HepG2 (cell line): Measurements from ENCODE around the gene GSK3A. TPM values are rescaled to one million over a fixed set of nuclear protein-coding genes. Genes with fewer than 3 reads are reported as not detected.

Experiments used
- AHDC1 ChIP-seq: sonication (generic); formaldehyde crosslinking; IDR thresholded peaks from 2 replicates; pipeline ENCODE4 v1.5.1; 2020; ENCODE audit warnings: mild to moderate bottlenecking, missing genetic modification reagents, borderline replicate concordance
- CREM ChIP-seq, 2 experiments: sonication (generic) in 1 of 2; formaldehyde crosslinking in 1 of 2; IDR thresholded peaks; 2 replicates each; pipeline versions ENCODE4 v1.4.0 to v1.6.1; 2016 to 2020; ENCODE audit warnings: antibody characterized with exemption in 1 of 2, mild to moderate bottlenecking in 1 of 2, missing genetic modification reagents in 1 of 2
- FOXA1 ChIP-seq, 2 experiments: fragments of 450-650 bp in 1 of 2; sonication (generic) in 1 of 2; formaldehyde crosslinking in 1 of 2; IDR thresholded peaks; 2 replicates each; pipeline versions ENCODE4 v1.4.0 to v1.6.1; 2016 to 2020; ENCODE audit warnings: missing genetic modification reagents in 1 of 2
- FUBP1 ChIP-seq: sonication (generic); formaldehyde crosslinking; IDR thresholded peaks from 2 replicates; pipeline ENCODE4 v1.5.1; 2020; ENCODE audit warnings: missing genetic modification reagents, mild to moderate bottlenecking, borderline replicate concordance
- MAZ ChIP-seq, 2 experiments: sonication (generic) in 1 of 2; formaldehyde crosslinking in 1 of 2; IDR thresholded peaks; 2 replicates each; pipeline versions ENCODE4 v1.5.0 to v1.6.1; 2012 to 2020; ENCODE audit warnings: low read depth in 2 of 2, mild to moderate bottlenecking in 2 of 2, borderline replicate concordance in 1 of 2, improper control_type of control experiment in 1 of 2, low read length in 1 of 2, missing genetic modification reagents in 1 of 2, moderate library complexity in 1 of 2
- PBX2 ChIP-seq: IDR thresholded peaks from 2 replicates; pipeline ENCODE4 v1.6.1; 2016; ENCODE audit warnings: control low read depth
- ZFP62 ChIP-seq: sonication (generic); formaldehyde crosslinking; IDR thresholded peaks from 2 replicates; pipeline ENCODE4 v1.4.0; 2020; ENCODE audit warnings: missing genetic modification reagents
- ZMAT3 ChIP-seq: sonication (generic); formaldehyde crosslinking; conservative IDR thresholded peaks from 2 replicates; pipeline ENCODE4 v1.7.0; 2021; ENCODE audit warnings: missing genetic modification reagents
- ZNF142 ChIP-seq: sonication (generic); formaldehyde crosslinking; IDR thresholded peaks from 2 replicates; pipeline ENCODE4 v1.4.0; 2020; ENCODE audit warnings: missing genetic modification reagents
- ZNF547 ChIP-seq: sonication (generic); formaldehyde crosslinking; IDR thresholded peaks from 2 replicates; pipeline ENCODE4 v1.5.1; 2020; ENCODE audit warnings: mild to moderate bottlenecking, missing genetic modification reagents
- ZNF558 ChIP-seq: sonication (generic); formaldehyde crosslinking; IDR thresholded peaks from 2 replicates; pipeline ENCODE4 v1.9.0; 2022; ENCODE audit warnings: mild to moderate bottlenecking, missing genetic modification reagents, borderline replicate concordance
- ZNF878 ChIP-seq: sonication (generic); formaldehyde crosslinking; IDR thresholded peaks from 2 replicates; pipeline ENCODE4 v1.8.1; 2023; ENCODE audit warnings: mild to moderate bottlenecking, missing genetic modification reagents, moderate library complexity
- polyA plus RNA-seq, 8 experiments: library from polyadenylated mRNA; depleted of rRNA in 3 of 8; stranded (reverse) in 7 of 8; unstranded in 1 of 8; fragments of >200 nt; fragmentation: Illumina TruSeq in 4 of 8; extraction: Trizol in 4 of 8; gene quantifications; 2 replicates each; pipeline versions ENCODE4 v1.2.1 to v1.2.3, GENCODE V29; 2011 to 2016; ENCODE audit warnings: low read depth in 4 of 8, missing spikeins in 1 of 8, mixed read lengths in 1 of 8; ENCODE audit not compliant: insufficient read depth in 1 of 8
- total RNA-seq, 5 experiments: library from RNA; depleted of rRNA; stranded (reverse); fragments of >200 nt; fragmentation: Illumina TruSeq; extraction: Trizol; gene quantifications; 2 replicates each; pipeline ENCODE4 v1.2.3, GENCODE V29; 2016; ENCODE audit warnings: low read depth in 1 of 5

GSK3A gene
- total and polyA plus RNA-seq, 2 of the 13 experiments (the other 11 are each of a cell fraction or from before 2014, with no cell fraction given) = 16.9 to 52.5 TPM

GRCh38 chr19:42268704-42269477 is 26.5 kb upstream of the GSK3A start, which contains the start of gene CIC (continued):
- TF ChIP-seq ZMAT3 = 0 out of 2 replicates have a peak, but pooled peaks have one; percentile 39
- TF ChIP-seq PBX2 (CRISPR knock-in tag) = peak; percentile 99
- no peak for TF ChIP-seq ZNF142 (CRISPR knock-in tag)
- 0 out of 2 replicates have a peak, but pooled peaks have one; percentile 41 for TF ChIP-seq ZFP62
- TF ChIP-seq MAZ (IDR thresholded peaks at IDR 0.05; ENCODE audit: borderline replicate concordance, low read depth, low read length) = no peak; the same call in 1 of the 2 replicates
- TF ChIP-seq MAZ (CRISPR knock-in tag; IDR thresholded peaks at IDR 0.05; ENCODE audit: low read depth) = 0 out of 2 replicates have a peak, but pooled peaks have one; percentile 74
- TF ChIP-seq CREM (IDR thresholded peaks at IDR 0.05) = peak; percentile 95
- TF ChIP-seq CREM (CRISPR knock-in tag; IDR thresholded peaks at IDR 0.05) = no peak
- no peak for TF ChIP-seq FOXA1 (IDR thresholded peaks at IDR 0.05)
- TF ChIP-seq FOXA1 (CRISPR knock-in tag; IDR thresholded peaks at IDR 0.05) = peak; percentile 80
- no peak for TF ChIP-seq ZNF558
- no peak for TF ChIP-seq ZNF878 (CRISPR knock-in tag)
- TF ChIP-seq FUBP1 = no peak
- no peak for TF ChIP-seq ZNF547 (CRISPR knock-in tag)
- TF ChIP-seq AHDC1 = no peak
